GM18870 (cell line): ENCODE results near the gene MYO3B.
A peak's percentile ranks its signal among the peaks of the same experiment; 100 is the strongest.

Experiments used
- ATAC-seq: cut with Tn5 transposase; IDR thresholded peaks from one replicate; pipeline ENCODE4 v1.9.1; 2021; ENCODE audit warnings: moderate library complexity; ENCODE audit not compliant: unreplicated experiment

The MYO3B gene

GRCh38 chr2:170498619-170499018, 320.7 kb downstream of the MYO3B start:
- no peak for ATAC-seq

DNA sequence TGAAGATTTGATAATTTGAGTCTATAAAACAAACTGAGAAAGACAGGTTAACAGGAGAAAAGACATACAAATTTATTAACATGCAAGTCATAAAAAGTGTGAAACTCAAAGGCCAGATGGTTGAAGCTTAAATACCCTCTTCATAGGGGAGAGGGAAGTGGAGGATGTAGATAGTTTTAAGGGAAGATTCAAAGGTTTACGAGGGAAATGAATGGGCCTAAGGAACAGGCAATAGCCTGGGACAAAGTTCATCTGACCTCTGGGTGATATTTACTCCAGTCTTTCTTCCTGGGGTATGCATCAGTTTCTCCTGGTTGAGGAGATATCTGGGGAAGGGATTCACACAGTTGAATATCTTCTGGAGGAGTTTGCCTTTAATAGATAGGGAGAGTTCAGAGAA, 322.2 kb downstream of the MYO3B start:
- ATAC-seq = no peak

- ATAC-seq = no peak
Observed at GRCh38 chr2:170500770-170501169, 322.8 kb downstream of the MYO3B start.

- no peak for ATAC-seq
Observed at GRCh38 chr2:170501421-170502043, 323.6 kb downstream of the MYO3B start.

DNA sequence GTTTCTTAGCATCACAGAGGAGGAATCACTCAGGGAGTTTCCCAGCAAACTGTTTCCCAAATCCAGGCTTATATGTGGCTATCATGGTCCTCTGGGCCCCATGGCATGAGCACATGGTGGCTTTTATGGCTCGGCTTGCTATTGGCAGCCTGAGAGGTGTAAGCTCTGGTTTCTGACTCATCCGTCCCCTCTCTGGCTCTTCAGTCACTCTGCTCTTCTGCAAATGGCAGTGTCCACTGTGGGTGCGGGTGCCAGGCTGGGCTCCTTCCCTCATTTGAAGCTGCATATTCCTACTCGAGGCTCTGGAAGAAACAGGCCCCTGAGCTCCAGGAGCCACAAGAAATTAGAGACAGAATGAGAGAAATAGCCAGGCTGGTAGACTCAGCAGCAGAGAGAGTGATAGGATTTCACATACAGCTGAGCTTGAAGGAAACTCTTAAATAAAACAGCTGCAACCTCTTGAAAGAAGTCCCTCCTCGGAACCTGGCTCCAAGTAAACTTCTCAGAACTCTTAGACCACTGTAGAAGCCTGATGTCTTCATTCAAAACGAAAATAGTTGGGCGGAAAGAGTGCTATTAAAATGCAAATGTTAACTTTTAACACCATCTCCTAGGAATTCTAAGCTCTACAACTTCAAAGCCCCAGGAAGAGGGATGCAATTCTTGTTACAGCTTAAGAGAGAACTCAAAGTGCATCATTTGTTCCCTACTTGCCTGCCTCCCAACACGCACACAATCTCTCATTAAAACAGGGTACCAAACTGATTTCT, 324.6 kb downstream of the MYO3B start:
- no peak for ATAC-seq

DNA sequence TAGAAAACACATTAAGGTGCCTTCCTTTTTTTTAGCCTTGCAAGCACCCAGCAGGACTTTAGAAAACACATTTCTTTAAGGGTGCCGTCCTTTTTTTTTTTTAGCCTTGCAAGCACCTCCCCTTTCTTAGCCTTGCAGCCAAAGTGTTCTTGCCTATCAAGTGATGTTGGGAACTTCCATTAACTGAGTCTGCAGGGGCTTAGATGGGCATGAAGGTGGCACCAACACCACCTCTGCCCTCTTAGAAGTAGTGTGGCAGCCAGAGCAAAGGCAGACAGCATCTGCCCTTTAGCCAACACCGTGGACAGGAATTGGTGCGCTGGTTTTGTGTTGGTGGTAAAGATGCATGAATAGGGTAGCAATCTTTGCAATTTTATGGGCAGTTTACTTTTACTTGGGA, 325.6 kb downstream of the MYO3B start:
- no peak for ATAC-seq

- no peak for ATAC-seq
Observed at GRCh38 chr2:170503971-170504809, 326.2 kb downstream of the MYO3B start.

GRCh38 chr2:170504810-170505145, 326.8 kb downstream of the MYO3B start:
- ATAC-seq = no peak

DNA sequence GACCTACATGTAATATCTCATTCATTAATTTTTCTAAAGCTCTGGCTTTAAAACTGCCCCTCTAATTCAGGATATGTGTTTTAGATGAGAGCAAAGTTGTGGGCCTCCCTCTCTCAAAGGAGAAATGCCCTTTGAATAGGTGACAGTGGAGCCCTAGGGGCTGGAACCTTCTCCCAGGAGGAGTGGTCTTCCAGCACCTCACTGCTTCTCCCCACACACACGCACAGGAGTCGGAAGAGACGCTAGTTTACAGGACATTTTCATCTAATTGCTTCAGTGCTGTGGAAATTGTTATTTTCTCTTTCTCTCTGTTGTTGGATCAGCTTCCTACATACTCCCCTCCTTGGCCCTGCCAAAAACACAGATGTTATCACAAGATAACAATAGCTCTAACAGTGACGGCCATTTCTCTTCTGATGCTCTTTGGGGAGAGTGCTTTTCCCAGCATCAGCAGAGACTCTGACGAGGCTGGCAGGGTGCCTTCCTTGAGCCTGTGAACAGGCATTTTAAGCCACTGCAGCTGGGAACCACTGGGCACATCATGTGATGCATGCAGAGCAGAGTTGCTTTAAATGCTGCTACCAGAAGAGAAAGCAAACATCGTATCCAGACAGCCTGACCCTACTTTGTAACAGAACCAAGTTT, 327.8 kb downstream of the MYO3B start:
- ATAC-seq = no peak

- peak; percentile 47 for ATAC-seq
Observed at GRCh38 chr2:170509452-170510193, 331.7 kb downstream of the MYO3B start.

DNA sequence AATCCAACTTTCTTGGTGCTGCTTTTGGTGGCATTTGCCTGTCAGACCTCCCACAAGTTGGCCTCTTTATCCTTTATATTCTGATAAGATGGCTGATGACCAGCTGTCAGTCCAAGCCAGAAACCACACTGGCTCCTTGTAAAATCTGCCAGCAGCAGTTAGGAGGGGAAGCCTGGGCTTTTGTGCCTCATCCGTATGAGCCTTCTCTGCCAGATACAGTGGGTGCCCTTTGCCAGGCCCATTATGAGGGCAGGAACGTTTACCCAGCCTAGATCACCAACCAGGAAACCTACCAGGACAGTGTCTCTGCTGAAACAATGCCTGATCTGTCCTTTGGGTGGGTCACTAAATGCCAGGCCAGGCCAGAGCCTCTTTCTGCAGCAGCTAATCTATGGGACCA, 334.3 kb downstream of the MYO3B start:
- ATAC-seq = no peak

DNA sequence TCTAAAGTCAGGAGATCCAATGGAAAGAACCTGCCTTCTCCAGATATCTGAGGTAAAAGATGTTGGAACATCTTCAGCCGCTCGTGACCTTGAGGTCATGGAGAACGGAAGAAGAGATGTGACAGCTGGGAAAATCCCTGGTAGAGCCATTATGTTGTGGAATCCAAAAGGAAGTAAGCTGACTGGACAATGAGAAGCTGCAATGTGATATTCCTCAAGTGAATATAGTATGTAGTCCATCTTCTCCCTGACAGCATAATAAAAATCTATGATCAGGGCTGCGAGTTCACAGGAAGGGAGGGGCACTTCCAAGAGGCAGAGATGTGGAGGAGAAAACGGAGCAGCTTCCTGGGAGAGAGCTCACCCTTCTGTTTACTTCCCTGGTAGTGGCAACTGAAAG, 336.2 kb downstream of the MYO3B start:
- no peak for ATAC-seq

- no peak for ATAC-seq
Observed at GRCh38 chr2:170517538-170517937, 339.6 kb downstream of the MYO3B start.

- ATAC-seq = no peak
Observed at GRCh38 chr2:170518911-170519310, 341.0 kb downstream of the MYO3B start.

GRCh38 chr2:170521299-170521698, 343.4 kb downstream of the MYO3B start:
- ATAC-seq = no peak

GRCh38 chr2:170523506-170523905, 345.6 kb downstream of the MYO3B start:
- no peak for ATAC-seq

DNA sequence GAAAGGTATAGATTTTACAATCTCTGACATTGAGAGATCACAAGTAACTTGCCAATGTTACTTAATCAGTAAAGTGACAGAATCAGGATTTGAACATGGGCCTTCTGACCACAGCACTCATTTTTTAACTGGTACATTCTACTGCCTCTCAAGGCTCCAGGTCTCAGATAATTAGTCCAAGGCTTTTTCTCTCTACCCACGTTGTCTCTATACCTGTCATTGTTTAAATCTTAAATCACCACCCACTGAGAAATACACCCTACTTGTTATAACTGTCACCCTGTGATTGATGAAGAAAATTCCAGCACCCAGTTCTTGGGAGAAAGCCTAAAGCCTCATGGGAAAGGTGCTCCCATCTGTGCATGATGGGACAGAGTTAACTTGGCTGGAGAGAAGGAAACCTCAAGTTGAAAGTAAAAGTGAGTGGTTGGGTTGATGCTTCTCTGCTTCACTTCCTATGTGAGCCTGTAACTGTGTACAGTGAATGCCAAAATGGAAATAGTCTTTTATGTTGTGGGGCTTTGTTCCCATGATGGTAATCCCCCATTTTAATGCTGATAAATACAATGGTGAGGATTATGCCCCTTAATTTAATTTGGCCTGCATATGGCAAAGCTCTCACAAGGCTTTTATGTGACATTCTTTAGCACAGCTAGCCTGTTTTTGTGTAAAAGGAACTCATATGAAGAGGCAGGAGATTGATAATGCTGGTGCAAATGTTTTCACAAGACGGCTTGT, 347.1 kb downstream of the MYO3B start:
- peak; percentile 76 for ATAC-seq

- ATAC-seq = no peak
Observed at GRCh38 chr2:170525566-170525900, 347.6 kb downstream of the MYO3B start.

GRCh38 chr2:170530284-170530745, 352.4 kb downstream of the MYO3B start:
- no peak for ATAC-seq
